Measurements from ENCODE around the gene TOLLIP.
A peak's percentile ranks its signal among the peaks of the same experiment; 100 is the strongest.
"Not testable (repeated sequence)": the region's sequence is repeated elsewhere in the genome, so short reads cannot be mapped to it uniquely, and the experiment has no call there.

Gene TOLLIP

DNA sequence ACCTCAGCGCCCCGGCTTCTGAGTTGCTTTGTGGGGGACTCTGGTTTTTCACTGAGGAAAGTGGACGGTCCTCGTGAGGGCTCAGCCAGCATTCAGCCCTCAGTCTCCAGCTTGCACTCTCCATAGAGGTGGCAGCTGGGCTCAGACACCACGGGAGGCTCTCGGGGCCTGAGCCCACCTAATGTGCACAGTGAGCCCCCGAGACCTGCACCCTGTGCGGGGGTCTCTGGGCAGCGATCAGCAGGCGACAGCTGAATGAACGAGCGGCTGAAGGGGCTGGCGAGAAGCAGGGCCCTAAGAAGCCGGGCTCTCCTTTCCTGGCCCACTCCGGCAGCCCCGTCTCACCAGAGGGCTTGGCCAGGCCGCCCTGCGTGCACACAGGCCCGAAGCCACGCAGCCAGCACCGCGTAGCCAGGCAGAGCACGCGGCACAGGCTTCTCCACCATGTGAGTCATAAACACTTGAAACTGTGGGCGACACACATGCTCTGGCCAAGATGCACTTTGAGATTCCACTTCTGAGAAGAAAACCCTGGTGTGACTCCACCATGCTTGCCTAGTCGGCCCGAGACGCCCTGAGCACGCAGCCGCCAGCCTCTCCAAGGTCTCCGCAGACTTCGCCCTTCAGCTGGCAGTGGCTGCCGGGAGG, 28.0 kb downstream of the TOLLIP start:
- DNase-seq (ENCODE audit: low spot score) = no peak

- DNase-seq (ENCODE audit: low spot score) = no peak
Measured at GRCh38 chr11:1280116-1281035, 29.1 kb downstream of the TOLLIP start.

GRCh38 chr11:1279674-1280055, 29.8 kb downstream of the TOLLIP start:
- DNase-seq (ENCODE audit: low spot score) = no peak

- DNase-seq (ENCODE audit: low spot score) = no peak
Measured at GRCh38 chr11:1278766-1279673, 30.4 kb downstream of the TOLLIP start.

DNA sequence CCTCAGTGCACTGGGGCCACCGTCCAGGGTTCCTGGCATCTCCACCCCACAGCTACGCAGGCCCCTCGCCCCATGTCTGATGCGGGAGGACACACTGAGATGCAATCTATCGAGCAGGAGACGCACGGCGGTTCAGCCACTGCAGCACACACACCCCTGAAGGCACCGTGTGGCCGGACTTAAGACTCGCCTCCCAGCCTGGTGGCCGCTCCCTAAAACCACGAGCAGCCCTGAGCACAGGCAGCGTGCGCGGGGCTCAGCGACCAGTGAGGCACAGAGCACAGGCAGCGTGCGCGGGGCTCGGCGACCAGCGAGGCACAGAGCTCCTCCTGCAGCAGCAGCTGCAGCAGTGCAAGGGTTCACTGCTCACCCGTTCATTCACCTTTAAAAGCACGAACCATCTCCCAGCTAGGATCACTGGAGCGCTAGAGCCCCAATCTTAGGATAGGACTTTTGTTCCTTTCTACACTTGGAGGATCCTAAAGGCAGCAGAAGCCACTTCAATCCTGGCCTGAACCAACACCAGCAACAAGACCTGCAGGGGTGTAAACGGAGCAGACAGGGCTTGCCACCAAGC, 31.4 kb downstream of the TOLLIP start:
- DNase-seq (ENCODE audit: low spot score) = no peak

DNA sequence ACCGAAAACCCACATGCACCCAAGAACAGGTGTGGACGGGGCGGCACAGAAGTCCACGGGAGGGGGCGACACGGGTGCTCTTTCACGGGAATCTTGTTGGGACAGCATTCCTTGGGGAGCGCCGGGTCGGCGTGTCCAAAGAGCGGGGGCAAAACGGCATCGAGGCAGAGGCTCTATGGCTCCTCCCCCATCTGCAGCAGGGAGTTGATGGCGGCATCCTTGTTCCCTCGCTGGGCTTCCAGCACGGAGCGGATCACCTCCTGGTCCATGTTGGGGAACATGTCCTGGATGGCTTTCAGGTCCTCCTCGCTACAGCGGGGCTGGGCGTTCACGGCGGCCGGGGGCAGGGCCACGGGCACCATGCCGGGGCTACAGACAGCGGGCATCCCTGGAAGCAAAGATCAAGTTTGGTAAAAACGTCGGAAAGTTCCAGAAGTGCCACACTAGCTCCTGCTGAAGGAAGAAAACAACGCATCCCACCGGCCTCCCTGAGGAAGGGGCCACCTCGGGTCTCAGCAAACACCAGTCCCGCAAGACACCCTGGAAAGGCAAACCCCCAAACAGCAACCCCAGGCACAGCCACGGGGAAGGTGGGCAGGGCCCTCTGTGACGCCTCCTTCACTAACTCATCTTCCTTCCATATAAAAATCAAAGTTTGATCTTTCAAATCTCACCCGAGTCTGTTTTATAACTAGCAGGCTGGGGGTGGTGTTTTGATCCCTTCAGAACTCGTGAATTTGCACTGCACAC, 32.4 kb downstream of the TOLLIP start:
- no peak for DNase-seq (ENCODE audit: low spot score)

- peak; percentile 76 for DNase-seq (ENCODE audit: low spot score)
Measured at GRCh38 chr11:1276041-1276790, 33.2 kb downstream of the TOLLIP start.

- DNase-seq (ENCODE audit: low spot score) = no peak
Measured at GRCh38 chr11:1275021-1275420, 34.4 kb downstream of the TOLLIP start.

- DNase-seq (ENCODE audit: low spot score) = no peak
Measured at GRCh38 chr11:1274501-1274900, 34.9 kb downstream of the TOLLIP start.

- no peak for DNase-seq (ENCODE audit: low spot score)
Measured at GRCh38 chr11:1272531-1272930, 36.9 kb downstream of the TOLLIP start.

DNA sequence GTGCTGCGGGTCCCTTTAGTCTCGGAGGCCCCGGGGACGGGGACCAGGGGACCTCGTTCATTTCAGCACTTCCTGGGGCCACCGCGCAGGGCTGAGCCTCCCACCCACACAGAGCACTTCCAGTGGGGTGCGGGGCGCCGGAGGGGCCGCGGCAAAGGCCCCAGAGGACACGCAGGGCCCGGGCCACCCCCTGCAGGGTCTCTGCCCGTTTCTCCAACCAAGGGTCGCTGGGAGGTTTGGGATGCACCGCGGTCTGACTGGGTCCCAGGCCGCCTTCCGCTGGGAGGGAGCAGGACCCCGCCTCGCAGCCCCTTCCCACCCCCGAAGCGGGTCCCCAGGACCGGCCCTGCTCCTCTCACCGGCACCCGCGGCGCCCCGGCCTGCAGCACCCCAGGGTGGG, 37.5 kb downstream of the TOLLIP start:
- DNase-seq (ENCODE audit: low spot score) = no peak

GRCh38 chr11:1271406-1271805, 38.0 kb downstream of the TOLLIP start:
- DNase-seq (ENCODE audit: low spot score) = no peak

DNA sequence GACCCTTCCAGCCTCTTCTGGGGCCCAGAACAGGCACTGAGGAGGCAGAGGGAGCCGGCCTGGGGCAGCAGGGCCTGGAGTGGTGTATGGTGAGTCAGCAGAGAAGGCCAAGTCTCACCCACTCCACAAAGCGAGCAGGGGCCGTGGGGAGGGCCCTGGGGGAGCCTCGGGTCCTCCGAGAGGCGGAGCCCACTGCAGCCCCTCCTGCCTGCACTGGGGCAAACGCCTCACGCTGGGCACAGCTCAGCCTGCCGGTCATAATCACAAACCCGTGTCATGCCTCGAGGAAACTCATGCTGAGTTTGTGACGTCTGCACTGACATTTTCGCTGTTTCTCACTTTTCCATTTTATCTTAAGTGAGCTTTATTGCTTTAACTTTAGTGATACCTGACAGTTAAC, 38.4 kb downstream of the TOLLIP start:
- no peak for DNase-seq (ENCODE audit: low spot score)

GRCh38 chr11:1270476-1270875, 39.0 kb downstream of the TOLLIP start:
- DNase-seq (ENCODE audit: low spot score) = no peak

DNA sequence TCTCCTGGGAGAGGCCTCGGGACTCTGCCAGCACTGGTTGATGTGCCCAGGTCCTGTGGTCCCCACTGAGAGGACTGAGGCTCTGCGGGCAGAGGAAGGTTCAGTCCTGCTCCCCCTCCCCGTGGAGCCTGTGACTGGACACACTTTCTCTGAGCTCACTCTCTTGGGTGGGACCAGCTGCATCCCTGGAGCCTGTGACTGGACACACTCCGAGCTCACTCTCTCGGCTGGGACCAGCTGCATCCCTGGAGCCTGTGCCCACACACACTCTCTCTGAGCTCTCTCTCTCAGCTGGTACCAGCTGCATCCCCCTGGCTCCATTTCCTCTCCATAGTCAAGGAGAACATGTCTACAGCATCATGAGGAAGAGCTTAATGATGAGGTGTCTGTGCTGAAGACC, 39.5 kb downstream of the TOLLIP start:
- peak; percentile 43 for DNase-seq (ENCODE audit: low spot score)

GRCh38 chr11:1267441-1268100, 41.9 kb downstream of the TOLLIP start:
- DNase-seq (ENCODE audit: low spot score) = peak; percentile 42

GRCh38 chr11:1266976-1267375, 42.5 kb downstream of the TOLLIP start:
- not testable (repeated sequence) for DNase-seq (ENCODE audit: low spot score)

- DNase-seq (ENCODE audit: low spot score) = not testable (repeated sequence)
Measured at GRCh38 chr11:1265480-1265879, 44.0 kb downstream of the TOLLIP start.

GRCh38 chr11:1264444-1264843, 45.0 kb downstream of the TOLLIP start:
- peak; percentile 64 for DNase-seq (ENCODE audit: low spot score)

- no peak for DNase-seq (ENCODE audit: low spot score)
Measured at GRCh38 chr11:1263010-1263409, 46.4 kb downstream of the TOLLIP start.

Measured in Ammon's horn (tissue), 1 donor.